HG03066 (cell line): ENCODE results near the gene IFNA5.
A peak's percentile ranks its signal among the peaks of the same experiment; 100 is the strongest.

Experiments
- ATAC-seq: cut with Tn5 transposase; IDR thresholded peaks from one replicate; pipeline ENCODE4 v1.9.1; 2021; ENCODE audit warnings: low read depth; ENCODE audit not compliant: unreplicated experiment

The IFNA5 gene

GRCh38 chr9:21305213-21305612 lies at the start of gene IFNA5:
IFNA5 (minus strand) TSS chr9:21305313; CDS start chr9:21305256, 57 bp downstream.
- no peak for ATAC-seq

- no peak for ATAC-seq
Observed at GRCh38 chr9:21350787-21351186, 45.7 kb upstream of the IFNA5 start, which contains the start of gene IFNA6. IFNA6 (minus strand) TSS chr9:21350887; CDS start chr9:21350887, 0 bp downstream.

GRCh38 chr9:21348430-21348970 lies 43.4 kb upstream of the IFNA5 start:
- ATAC-seq = no peak

GRCh38 chr9:21340735-21341134 lies 35.6 kb upstream of the IFNA5 start:
- no peak for ATAC-seq

- no peak for ATAC-seq
Observed at GRCh38 chr9:21336457-21336856, 31.3 kb upstream of the IFNA5 start.

GRCh38 chr9:21334701-21335632 lies 29.9 kb upstream of the IFNA5 start, which contains the start of gene KLHL9:
KLHL9 (minus strand) TSS chr9:21335404; CDS start chr9:21334859, 545 bp downstream.
- peak; percentile 85 for ATAC-seq

- no peak for ATAC-seq
Observed at GRCh38 chr9:21333226-21333625, 28.1 kb upstream of the IFNA5 start.

- ATAC-seq = no peak
Observed at GRCh38 chr9:21331676-21332402, 26.7 kb upstream of the IFNA5 start.

GRCh38 chr9:21326526-21327139 lies 21.5 kb upstream of the IFNA5 start:
- ATAC-seq = peak; percentile 76

GRCh38 chr9:21324047-21324446 lies 18.9 kb upstream of the IFNA5 start:
- no peak for ATAC-seq

GRCh38 chr9:21322911-21323461 lies 17.9 kb upstream of the IFNA5 start:
- ATAC-seq = no peak

- no peak for ATAC-seq
Observed at GRCh38 chr9:21320465-21320864, 15.4 kb upstream of the IFNA5 start.

- ATAC-seq = peak; percentile 66
Observed at GRCh38 chr9:21317956-21318923, 13.1 kb upstream of the IFNA5 start.

- ATAC-seq = no peak
Observed at GRCh38 chr9:21316860-21317259, 11.7 kb upstream of the IFNA5 start.

GRCh38 chr9:21316032-21316842 lies 11.1 kb upstream of the IFNA5 start:
- no peak for ATAC-seq

- ATAC-seq = no peak
Observed at GRCh38 chr9:21314152-21314551, 9.0 kb upstream of the IFNA5 start.

GRCh38 chr9:21311889-21312288 lies 6.8 kb upstream of the IFNA5 start:
- no peak for ATAC-seq

- no peak for ATAC-seq
Observed at GRCh38 chr9:21295992-21296391, 9.1 kb downstream of the IFNA5 start.
